Measurements from ENCODE around the gene IGSF8.
A peak's percentile ranks its signal among the peaks of the same experiment; 100 is the strongest.

IGSF8 gene

GRCh38 chr1:160103658-160104408 lies 5.4 kb upstream of the IGSF8 start:
- DNase-seq (ENCODE audit: low spot score): no peak
- TF ChIP-seq, protein P1, sequence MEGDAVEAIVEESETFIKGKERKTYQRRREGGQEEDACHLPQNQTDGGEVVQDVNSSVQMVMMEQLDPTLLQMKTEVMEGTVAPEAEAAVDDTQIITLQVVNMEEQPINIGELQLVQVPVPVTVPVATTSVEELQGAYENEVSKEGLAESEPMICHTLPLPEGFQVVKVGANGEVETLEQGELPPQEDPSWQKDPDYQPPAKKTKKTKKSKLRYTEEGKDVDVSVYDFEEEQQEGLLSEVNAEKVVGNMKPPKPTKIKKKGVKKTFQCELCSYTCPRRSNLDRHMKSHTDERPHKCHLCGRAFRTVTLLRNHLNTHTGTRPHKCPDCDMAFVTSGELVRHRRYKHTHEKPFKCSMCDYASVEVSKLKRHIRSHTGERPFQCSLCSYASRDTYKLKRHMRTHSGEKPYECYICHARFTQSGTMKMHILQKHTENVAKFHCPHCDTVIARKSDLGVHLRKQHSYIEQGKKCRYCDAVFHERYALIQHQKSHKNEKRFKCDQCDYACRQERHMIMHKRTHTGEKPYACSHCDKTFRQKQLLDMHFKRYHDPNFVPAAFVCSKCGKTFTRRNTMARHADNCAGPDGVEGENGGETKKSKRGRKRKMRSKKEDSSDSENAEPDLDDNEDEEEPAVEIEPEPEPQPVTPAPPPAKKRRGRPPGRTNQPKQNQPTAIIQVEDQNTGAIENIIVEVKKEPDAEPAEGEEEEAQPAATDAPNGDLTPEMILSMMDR (IDR thresholded peaks at IDR 0.05; ENCODE audit: extremely low read depth, missing control alignments): no peak

- TF ChIP-seq, protein P1 (IDR thresholded peaks at IDR 0.05; ENCODE audit: extremely low read depth, missing control alignments): no peak
- DNase-seq (ENCODE audit: low spot score): no peak
Observed at GRCh38 chr1:160101717-160102522, 3.5 kb upstream of the IGSF8 start.

- peak; percentile 82 for DNase-seq (ENCODE audit: low spot score)
- TF ChIP-seq, protein P1 (IDR thresholded peaks at IDR 0.05; ENCODE audit: extremely low read depth, missing control alignments): peak; percentile 74
Observed at GRCh38 chr1:160101037-160101716, 2.8 kb upstream of the IGSF8 start.

- TF ChIP-seq, protein P1 (IDR thresholded peaks at IDR 0.05; ENCODE audit: extremely low read depth, missing control alignments): no peak
- no peak for DNase-seq (ENCODE audit: low spot score)
Observed at GRCh38 chr1:160099716-160100375, 1.4 kb upstream of the IGSF8 start.

- TF ChIP-seq, protein P1 (IDR thresholded peaks at IDR 0.05; ENCODE audit: extremely low read depth, missing control alignments): no peak
- DNase-seq (ENCODE audit: low spot score): peak; percentile 99
Observed at GRCh38 chr1:160098852-160099561, 588 bp upstream of the IGSF8 start.

DNA sequence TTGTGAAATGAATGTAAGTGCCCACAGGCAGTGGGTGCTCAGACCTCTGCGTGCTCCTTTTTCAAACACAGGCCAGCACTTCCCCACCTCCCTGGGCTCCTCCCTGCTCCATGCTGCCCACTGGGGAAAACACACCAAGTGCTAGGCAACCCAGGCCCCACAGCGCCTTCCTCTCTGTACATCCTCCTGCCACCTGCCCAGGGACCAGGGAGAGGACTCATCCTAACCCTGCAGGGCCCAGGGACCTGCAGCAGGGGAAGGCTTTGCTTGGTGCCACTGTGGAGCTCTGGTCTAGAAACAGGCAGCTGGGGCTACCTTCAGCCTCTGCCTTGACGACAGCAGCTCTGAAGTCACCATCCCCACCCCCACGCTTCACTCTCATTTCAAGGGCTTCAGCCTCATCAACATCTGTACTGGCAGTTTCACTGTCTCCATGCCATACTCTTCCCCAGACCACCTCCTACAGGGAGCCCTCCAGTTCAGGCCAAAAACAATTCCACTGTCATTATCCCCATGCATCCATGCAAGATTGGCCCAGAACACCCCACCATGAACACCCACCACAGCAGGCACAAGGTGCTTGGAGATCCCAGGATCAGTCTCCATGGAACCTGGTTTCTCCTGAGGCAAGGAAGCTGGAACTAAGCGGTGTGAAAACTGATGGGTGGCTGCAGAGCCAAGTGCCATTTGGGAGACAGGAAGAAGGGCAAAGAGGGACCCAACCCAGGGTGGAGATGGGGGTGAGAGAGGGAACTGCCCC lies 1.1 kb downstream of the IGSF8 start:
- TF ChIP-seq, protein P1 (IDR thresholded peaks at IDR 0.05; ENCODE audit: extremely low read depth, missing control alignments): no peak
- peak; percentile 34 for DNase-seq (ENCODE audit: low spot score)

All from GM20000 (cell line).